Activated CD4-positive, alpha-beta T cell treated with anti-CD3 and anti-CD28 coated beads for 24 hours (primary cell): Measurements from ENCODE around the gene AGAP1.

ENCODE experiments used
- DNase-seq, 2 donors: peaks; one replicate each; pipeline ENCODE4 v3.0.0-alpha.2; 2020; ENCODE audit warnings: low read depth in 2 of 2

AGAP1 gene

DNA sequence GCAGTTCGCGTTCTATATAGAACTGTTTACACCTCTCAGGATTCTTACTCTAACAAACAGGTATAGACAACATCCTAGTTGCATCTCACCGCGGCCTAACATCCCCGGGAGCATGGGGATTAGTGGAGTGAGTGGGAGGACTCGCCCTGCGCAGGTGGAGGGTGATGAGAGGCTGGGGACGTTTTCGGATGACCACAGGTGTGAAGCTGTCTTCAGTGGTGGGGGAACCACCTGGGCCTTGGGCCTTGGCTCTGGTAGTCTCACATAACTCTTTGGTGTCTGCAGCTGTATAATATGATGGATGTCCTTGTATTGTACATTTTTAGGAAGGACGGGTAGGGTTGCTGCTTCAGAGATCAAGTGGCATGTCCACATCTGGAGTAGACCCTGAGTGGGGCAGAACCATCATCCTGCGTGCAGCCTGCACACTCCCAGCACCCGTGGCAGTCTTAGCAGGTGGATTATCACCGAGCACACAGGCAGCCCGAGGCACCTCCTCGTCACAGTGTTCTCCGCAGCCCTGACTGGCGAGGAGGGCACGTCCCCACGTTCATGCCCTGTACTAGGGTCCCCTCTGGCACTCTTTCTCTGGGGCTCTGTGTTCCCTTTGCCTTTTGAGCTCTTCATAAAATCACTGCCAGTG, 56.0 kb downstream of the AGAP1 start:
- DNase-seq, result no peak

DNA sequence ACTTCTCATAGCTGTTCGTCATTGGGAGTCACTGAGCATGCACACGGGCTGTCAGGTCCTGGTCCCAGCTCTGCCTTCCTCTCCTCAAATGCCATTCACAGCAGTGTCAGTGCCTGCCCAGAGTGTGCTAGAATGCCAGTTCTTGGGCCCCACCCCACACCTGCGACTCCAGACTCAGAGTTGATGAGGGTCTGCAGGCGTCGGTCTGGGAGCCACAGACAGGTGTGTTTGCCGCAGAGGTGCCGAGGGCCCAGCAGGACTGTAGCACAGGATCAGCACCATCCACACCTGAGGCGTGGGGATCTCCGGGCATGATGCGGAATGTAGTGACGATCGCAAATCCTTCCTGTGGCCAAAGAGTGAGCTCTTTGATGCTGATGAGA, 56.5 kb downstream of the AGAP1 start:
- no peak for DNase-seq

DNA sequence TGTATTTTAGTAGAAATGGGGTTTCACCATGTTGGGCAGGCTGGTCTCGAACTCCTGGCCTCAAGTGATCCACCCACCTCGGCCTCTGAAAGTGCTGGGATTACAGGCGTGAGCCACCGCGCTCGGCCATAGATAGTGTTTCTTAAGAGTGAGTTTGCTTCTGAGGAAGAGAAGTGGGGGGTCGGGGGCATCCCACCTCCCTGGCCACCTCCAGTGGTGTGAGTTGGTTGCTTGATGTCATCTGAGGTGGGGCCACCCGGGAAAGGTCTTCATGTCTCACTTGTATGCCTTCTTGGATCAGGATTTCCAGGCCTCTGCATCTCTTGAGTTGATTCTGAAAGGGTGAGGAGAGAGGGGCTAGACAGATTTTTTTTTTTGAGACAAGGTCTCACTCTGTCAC, 57.1 kb downstream of the AGAP1 start:
- DNase-seq, result no peak

DNA sequence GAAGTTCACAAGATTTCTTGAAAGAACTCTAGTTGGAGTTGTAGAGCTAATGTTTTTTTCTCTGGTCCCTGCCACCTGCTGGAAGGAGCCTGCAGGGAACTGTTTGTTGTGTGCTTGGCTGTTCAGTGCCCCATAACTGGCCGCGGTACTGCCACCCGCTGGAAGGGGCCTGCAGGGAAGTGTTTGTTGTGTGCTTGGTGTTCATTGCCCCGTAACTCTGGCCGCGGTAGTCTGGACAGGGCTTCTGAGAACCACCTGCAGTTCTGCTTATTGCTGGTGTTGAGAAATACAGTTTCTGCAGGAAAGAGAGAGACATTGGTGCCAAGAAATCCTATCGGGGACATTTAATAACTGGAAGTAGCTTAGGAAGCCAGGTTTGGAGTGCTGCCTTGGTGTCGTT, 58.1 kb downstream of the AGAP1 start:
- no peak for DNase-seq

DNA sequence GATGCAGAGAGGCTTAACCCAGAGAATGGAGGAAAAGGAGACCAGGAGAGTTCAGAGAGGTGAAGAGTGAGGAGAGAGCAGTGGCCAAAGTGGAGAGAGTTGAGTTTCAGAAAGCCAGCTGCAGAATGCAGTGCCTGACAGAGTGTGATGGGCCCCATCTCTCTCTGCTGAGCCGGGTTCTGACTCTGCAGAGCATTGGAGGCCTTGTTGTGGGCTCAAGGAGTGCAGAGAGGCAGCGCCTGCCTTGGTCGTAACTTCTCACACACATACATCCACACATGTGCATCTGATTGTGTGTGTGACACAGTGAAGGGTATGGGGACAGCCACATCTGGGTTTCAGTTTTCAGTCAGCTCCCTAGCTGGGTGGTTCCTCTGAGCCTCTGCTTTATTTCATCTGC, 58.8 kb downstream of the AGAP1 start:
- DNase-seq, result no peak

DNA sequence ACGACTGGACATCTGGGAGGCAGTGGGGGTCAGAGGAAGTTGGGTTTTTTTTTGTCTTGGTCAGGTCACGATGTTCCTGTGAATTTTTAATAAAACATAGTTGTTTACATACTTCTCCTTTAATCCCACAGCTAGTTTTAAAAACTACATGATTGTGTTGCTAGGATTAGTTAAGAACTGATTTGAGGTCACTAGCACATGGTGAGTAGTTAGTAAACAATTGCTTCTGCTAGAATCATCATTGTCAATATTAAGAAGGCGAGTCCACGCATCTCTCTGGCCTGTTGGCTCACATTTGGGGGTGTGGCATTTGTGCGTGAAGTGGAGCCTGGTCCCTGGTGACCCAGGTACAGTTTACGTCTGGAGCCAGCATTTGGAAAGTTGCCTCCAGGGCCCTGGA, 59.4 kb downstream of the AGAP1 start:
- no peak for DNase-seq

DNA sequence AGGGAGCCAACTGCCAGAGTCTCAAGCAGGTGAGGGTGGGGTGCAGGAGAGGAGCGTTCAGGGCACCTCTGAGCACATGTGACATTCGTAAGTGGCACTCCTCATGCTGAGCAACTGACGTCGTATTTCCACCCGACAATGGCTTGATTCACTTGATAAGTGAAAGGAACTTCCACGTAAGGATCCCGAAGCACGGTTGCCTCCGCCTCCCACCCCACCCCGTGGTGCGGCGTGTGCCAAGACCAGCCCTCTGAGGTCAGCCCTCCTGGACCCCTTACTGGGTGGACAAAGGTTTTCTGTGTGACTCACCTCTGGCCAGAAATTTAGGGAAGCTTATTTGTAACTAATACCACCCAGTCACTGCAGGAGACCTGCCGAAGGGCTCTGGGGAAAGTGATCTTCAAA, 59.9 kb downstream of the AGAP1 start:
- DNase-seq, result no peak

DNA sequence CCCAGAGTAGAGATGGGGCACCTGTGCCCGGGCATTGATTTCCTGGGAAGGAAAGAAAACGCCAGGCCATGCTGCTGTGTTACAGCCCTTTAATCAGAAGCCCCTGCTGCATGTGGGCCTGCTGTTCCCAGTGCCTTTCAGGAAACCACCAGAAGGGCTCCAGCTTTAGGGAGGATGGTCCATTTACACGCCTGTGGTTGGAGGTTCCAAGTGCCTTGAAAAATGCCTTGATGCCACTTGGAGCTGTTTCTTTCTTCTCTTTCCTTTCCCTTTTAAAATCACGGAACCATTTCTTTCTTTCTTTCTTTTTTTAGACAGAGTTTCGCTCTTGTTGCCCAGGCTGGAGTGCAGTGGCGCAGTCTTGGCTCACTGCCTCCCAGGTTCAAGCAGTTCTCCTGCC, 60.5 kb downstream of the AGAP1 start:
- DNase-seq, result no peak

DNA sequence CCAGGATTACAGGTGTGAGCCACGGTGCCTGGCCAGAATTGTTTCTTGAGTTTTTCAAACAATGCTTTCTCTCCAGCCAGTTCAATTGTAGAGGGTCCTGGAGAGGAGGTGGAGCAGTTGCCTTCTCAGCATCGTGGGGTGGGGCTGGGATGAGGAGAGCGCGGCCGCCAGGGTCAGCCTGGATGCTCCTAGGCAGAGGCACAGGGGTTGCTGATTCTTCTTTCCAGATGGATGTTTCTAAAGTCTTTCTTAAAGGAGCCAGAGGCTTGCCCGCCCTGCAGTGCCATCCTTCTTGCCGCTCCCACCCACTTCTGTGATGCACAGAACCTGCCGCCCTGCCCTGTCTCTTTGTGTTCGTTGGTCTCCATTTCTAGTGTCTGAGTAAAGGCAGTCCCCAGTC, 61.1 kb downstream of the AGAP1 start:
- no peak for DNase-seq

DNA sequence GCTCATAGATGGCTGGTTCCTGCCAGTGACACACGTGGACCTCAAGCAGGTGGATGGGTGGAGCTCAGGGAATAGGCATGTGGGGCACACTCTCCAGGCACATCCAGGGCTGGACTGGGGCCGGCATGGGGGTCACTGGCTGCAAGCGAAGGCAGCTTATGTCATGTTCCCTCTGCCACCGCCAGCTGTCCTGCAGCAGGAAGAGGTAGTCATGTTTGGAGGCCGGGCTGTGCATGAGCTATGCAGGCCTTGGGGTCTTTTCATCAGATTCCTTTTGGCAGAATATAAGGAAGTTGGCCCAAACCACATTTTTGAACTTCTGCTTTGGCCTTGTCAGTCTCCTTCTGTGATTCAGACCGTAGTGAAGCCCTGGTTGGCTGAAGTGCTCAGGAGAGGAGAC, 61.5 kb downstream of the AGAP1 start:
- DNase-seq, result no peak

DNA sequence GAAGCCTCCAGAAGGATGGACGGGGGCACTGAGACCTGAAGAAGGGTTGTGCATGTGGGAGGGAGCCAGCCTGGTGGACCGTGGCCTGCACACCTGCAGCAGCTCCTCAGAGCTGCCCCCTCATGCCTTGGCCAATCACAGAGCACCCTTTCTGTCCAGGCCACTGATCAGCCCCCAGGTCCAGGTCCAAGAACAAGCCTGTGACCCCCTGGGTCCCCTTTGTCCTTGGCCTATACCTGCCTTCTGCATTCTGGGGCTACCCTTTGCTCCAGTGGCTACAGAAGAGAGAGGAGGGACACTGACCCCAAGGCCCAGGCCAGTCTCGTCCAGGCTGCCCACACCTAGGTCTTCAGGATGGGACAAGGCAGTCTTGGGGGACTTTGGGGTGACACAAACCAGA, 62.2 kb downstream of the AGAP1 start:
- DNase-seq, result no peak

DNA sequence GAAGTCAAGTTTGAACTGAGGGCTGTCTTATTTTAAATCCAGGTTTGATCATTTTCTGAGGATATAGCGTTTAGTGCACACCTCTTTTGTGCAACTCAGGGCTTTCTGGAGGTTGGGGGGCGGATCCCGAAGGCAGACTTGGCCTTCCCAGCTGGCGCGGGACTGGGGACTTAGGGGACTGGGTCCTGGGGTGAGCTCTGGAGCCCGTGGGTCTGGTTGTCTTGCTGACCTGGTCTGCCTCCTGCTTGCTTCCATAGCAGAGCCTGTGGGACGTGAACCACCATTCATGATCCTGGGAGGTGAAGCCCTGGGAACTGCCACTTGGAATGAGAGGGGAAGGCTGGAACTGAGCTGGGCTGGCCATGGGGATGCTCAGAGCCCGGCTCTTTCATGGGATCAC, 63.1 kb downstream of the AGAP1 start:
- no peak for DNase-seq

DNA sequence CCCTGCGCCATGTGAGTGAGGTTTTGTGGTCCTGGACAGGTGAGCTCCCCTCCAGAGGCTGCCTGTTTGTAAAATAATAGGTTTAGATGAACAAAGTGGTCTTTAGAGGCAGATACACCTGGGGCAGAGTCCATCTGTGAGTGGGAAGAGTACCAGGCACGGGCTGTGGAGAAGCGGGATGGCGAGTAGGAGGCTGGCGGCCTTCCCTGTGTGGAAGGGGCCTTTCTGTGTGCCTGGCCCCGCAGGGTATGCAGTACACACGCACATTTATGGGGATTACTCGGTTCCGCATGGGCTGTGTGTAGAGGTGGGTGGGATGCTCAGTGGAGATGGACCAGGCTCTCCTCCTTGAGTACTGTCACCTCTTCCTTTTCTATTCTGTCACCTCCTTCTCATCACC, 64.1 kb downstream of the AGAP1 start:
- no peak for DNase-seq

DNA sequence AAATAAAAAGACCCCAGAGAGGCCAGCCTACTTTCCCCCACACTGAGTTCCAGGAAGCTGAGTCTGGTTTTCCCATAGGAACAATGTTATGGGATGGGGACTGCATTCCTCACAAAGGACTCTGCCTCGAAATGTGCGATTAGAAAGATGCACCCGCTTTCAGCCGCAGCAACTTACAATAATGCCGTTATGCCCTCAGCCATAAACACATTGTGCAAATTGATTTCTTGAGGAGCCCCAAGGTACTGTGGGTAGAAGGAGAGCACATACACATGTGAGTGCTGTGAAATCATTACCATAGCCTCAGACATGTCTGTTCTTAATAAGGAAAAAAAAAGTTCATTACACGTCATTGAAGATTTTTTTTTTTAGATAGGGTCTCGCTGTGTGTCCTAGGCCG, 64.7 kb downstream of the AGAP1 start:
- DNase-seq, result no peak

DNA sequence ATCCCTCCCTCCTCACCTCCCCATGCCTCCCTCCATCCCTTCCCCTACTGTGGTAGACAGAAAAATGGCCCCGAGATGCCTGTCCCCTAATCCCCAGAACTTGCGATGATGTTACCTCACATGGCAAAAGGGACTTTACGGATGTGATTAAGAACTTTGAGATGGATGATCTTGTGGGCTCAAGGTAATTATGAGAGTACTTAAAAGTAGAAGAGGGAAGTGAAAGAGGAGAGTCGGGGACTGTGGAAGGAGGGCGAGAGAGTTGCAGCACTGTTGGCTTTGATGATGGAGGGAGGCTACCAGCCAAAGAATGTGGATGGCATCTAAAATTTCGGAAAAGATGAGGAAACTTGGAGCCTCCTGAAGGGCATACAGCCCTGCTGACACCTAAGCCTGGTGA, 66.5 kb downstream of the AGAP1 start:
- DNase-seq, result no peak

DNA sequence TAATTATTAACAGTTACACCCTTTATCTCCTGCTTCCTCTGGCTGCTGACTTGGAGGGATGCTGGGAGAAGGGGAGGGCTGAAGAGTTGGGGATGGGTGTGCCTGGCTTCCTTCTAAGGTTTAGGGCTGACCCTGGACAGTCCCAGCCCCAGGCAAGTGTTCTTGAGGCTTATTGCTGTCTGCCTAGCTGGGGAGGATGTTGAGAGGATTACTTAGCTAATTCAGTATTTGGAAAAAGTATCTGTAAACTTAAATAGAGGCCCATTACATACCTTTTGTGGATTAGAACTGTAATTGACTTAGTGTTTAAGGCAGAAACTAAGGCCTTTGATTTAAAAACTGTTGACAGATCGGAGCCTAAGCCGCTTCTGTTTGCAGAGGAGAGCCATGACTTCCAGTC, 67.6 kb downstream of the AGAP1 start:
- DNase-seq, result no peak

DNA sequence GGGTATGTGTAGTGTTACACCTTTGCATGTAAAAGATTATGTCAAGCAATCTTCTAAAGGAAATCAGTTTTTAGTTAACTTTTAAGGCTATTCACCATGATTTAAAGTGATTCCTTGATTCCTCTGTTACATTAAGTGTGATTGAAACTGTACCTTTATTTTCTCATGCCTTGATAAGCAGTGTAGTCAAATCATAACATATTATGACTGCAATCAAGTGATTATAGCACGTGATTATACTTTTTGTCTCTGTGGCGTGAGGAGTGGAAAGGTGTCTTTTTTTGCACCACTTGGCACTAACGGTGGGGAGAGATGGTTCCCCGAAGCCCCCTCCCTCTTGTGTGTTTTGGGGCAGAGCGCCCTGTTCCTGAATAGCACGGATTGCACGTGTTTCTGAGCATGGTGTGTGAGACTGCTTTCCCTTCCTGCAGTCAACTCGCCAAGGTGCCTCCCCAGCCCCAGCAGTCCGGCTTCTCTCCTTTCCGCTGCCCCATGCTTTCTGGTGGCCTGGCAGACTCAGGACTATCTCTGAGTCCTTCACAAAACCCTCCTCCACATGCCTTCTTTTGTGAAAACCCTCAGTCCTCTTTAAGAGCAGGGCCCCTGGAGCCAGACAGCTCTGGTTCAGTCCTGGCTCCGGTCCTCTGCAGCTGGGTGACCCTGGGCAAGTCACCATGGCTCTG, 68.4 kb downstream of the AGAP1 start:
- DNase-seq, result no peak

DNA sequence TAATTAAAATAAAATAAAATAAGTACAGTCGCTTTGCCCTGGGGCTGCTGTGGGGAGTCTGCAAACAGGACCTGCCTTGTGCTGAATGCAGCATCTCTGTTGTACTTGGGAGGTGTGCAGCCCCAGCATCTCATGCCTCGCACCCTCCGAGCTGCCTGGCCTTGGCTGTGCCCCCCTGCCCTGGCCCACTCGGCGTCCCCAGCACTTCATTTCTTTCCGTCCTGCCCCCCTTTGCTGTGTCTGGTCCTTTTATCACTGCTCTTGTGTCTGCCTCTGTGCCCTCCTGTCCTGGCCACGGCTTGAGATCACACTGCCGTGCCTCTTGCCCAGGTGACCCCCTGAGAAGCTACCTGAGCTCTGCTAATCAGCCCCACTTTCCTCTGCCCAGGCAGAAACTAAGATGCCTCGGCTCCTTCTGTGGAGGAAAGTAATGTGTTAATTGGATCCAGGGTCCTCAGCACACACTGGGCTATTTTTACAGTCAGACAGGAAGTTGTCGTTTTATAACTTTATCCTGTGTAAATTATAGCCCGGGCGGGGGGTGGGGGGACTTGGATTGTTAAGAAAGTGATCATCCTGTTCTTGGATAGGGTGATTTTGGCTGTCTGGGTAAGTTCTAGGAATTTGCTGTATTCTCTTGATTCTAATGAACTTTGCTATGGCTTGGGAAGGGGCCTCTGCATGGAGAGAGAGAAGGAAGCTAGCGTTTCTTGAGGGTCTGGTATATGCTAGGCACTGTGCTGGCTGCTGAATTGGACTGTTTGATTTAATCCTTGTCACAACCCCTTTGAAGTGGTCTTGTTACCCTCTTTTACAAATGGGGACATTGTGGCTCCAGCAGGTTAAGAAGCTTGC, 69.4 kb downstream of the AGAP1 start:
- DNase-seq, result no peak

DNA sequence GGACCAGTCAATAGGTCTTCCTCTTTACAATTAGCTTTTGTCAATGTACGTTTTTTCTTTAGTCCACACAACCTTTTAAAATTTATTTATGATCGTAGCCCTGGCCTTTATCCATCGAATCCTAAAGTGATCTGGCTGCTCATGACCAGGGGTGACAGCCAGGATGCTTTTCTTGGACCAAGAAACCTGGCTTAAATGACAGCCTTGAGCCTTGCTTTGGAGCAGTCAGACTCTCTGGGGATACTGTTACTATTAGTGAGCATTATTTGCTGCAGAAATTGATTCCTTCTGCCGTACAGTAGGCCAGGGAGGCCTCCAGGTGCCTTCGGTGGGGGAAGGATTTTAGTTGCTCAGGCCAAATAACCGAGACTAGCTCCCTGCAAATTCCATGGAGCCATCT, 70.2 kb downstream of the AGAP1 start:
- DNase-seq, result no peak

DNA sequence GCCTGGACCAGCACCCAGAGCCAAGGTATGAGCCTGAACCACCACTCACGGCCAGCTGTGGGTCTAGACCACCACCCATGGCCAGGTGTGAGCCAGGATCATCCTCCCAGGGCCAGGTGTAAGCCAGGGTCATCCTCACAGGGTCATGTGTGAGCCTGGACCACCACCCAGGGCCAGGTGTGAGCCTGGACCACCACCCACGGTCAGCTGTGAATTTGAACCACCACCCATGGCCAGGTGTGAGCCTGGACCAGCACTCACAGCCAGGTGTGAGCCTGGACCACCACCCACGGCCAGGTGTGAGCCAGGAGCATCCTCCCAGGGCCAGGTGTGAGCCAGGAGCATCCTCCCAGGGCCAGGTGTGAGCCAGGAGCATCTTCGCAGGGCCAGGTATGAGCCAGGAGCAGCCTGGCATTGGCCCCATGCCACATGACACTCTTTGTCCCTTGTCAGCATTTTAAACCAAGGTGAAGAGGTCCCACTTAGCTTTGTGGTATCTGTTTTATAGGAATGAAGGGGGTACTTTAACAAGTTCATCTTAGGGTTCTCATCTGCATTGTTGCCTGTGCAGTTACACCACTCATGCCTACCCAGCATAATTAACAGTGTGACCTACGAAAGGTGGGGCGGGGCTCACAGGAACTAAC, 71.2 kb downstream of the AGAP1 start:
- no peak for DNase-seq

DNA sequence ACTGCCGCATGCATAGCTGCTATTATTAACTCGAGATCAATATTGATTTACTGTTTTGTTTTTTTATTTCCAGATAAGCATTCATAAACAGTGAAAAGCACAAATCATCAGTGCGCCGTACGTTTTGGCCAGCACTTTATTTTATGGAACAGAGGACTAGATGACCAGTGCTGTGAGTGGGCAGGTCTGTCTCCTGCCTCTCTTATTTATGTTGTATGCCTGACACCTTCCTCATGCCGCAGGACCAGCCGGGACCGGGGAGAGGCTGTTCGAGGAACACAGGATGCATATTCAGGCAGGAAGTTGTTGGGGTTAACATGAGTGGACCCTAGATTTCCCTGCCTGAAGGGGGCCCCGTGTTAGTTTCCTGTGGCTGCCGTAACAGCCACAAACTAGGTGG, 72.6 kb downstream of the AGAP1 start:
- no peak for DNase-seq

DNA sequence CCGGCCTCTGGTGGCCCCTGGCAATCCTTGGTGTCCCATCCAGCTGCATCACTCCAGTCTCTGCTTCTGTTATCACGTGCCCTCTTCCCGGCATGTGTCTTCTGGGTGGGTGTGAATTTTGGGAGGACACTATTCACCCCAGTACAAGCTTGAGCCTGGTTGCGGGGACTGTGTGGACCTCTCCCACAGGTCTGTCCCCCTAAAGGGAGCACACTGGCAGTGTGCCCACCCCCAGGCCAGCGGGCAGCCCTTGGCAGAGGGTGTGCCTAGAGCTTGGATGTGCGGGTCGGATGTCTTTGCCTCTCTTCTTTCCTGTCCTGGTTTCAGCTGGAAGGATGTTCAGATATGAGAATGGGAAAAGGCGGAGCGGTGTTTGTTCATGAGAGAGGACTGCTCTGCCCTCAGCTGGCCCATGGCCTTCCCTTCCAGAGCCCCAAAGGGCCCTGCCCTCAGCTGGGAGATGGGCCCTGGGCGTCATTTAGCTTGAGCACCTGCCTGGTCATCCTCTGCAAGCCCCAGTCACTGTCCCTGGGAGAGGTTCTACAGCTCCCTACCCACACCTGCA, 73.2 kb downstream of the AGAP1 start:
- DNase-seq, result no peak
